Sigmoid colon (tissue), 7 donors: ENCODE measurements around the gene CD83. TPM values are rescaled to one million over a fixed set of nuclear protein-coding genes. Genes with fewer than 3 reads are reported as not detected.

Experiments
- DNase-seq: peaks from one replicate; pipeline ENCODE4 v3.0.0-alpha.2; 2019
- H3K27ac ChIP-seq, 4 donors: fragments of 200-600 bp; sonication (generic); one replicate each; pipeline ENCODE4 v1.5.1; 2016 to 2019; ENCODE audit warnings: mild to moderate bottlenecking in 1 of 4
- H3K27me3 ChIP-seq, 3 donors: fragments of 200-600 bp; sonication (generic); one replicate each; pipeline ENCODE4 v1.5.1; 2019; ENCODE audit warnings: mild to moderate bottlenecking in 1 of 3
- H3K36me3 ChIP-seq, 4 donors: fragments of 200-600 bp; sonication (generic); one replicate each; pipeline ENCODE4 v1.5.1; 2016 to 2019
- H3K4me1 ChIP-seq, 4 donors: fragments of 200-600 bp; sonication (generic); one replicate each; pipeline ENCODE4 v1.5.1; 2017 to 2019
- H3K4me3 ChIP-seq, 4 donors: fragments of 200-600 bp; sonication (generic); one replicate each; pipeline ENCODE4 v1.5.1; 2017 to 2019; ENCODE audit warnings: mild to moderate bottlenecking in 2 of 4, moderate library complexity in 1 of 4
- H3K9me3 ChIP-seq, 4 donors: fragments of 200-600 bp in 3 of 4; sonication (generic) in 3 of 4; one replicate each; pipeline versions ENCODE4 v1.5.1 to v1.6.1; 2013 to 2019
- CTCF ChIP-seq, 4 experiments: fragments of 450-650 bp in 3 of 4; fragments of 200-600 bp in 1 of 4; IDR thresholded peaks; one replicate each; pipeline ENCODE4 v1.5.1; 2016 to 2019; ENCODE audit warnings: antibody characterized with exemption in 4 of 4, mild to moderate bottlenecking in 3 of 4, moderate library complexity in 2 of 4
- EP300 ChIP-seq, 4 donors: sonication (generic); formaldehyde crosslinking; IDR thresholded peaks; one replicate each; pipeline ENCODE4 v1.6.1; 2017; ENCODE audit warnings: antibody characterized with exemption in 4 of 4
- POLR2A ChIP-seq, 2 donors: fragments of 450-650 bp; IDR thresholded peaks; one replicate each; pipeline ENCODE4 v1.6.1; 2016; ENCODE audit warnings: antibody characterized with exemption in 2 of 2, mild to moderate bottlenecking in 2 of 2, moderate library complexity in 2 of 2
- POLR2AphosphoS5 ChIP-seq, 4 donors: sonication (generic); formaldehyde crosslinking; IDR thresholded peaks; one replicate each; pipeline ENCODE4 v1.6.1; 2017; ENCODE audit warnings: antibody characterized with exemption in 4 of 4
- WGBS, 2 donors: extraction: QIAGEN DNeasy Blood & Tissue Kit; methylation state at CpG; one replicate each; pipeline ENCODE4 v1.1.7; 2013; 5-methylcytosine and 5-hydroxymethylcytosine counted together
- intact Hi-C: fragments of 100-400 bp; cut with DNase I; formaldehyde crosslinking; loops from one replicate; pipeline ENCODE4 v1.15.1; 2023
- polyA plus RNA-seq, 3 donors: library from polyadenylated mRNA; stranded (reverse); fragments of 200-250 nt; gene quantifications; one replicate each; pipeline ENCODE4 v1.2.3, GENCODE V29; 2013
- total RNA-seq, 4 donors: library from RNA; depleted of rRNA; stranded (reverse); fragments of >200 nt; gene quantifications; one replicate each; pipeline ENCODE4 v1.1.0, GENCODE V29; 2016
- donor health status: healthy with polysubstance abuse.
- donor health status: Bipolar disorder and iron deficiency.
- donor health status: healthy.

Gene CD83
- total and polyA plus RNA-seq, 7 donors = 0.60 to 16.0 (median 1.6) TPM

- Histone ChIP-seq H3K36me3 (no peaks in the 10 kb centered on the region), H3K27ac (no peak overlapping the region), H3K4me3 (no peak overlapping the region), H3K4me1 (no peaks in the 10 kb centered on the region), H3K9me3 (peaks cover 0 to 7% (median 2%) of the 10 kb centered on the region in 4 donors), H3K27me3 (peaks cover 0 to 7% (median 0%) of the 10 kb centered on the region in 3 donors)
- 45 to 72% methylated on average over 14 of the region's 14 CpGs for WGBS, 2 donors
- no peak for TF ChIP-seq POLR2A (IDR thresholded peaks at IDR 0.05)
- no peak for TF ChIP-seq EP300 (IDR thresholded peaks at IDR 0.05)
- no peak for TF ChIP-seq POLR2AphosphoS5 (IDR thresholded peaks at IDR 0.05)
- no peak for TF ChIP-seq CTCF (IDR thresholded peaks at IDR 0.05)
- no peak for DNase-seq
- intact Hi-C loops = no loop called here
Observed at GRCh38 chr6:14108571-14109410, 8.8 kb upstream of the CD83 start.

GRCh38 chr6:14109411-14109826 is 8.2 kb upstream of the CD83 start:
- intact Hi-C loops = no loop called here

GRCh38 chr6:14110001-14110818 is 7.4 kb upstream of the CD83 start:
- no peak for TF ChIP-seq CTCF (IDR thresholded peaks at IDR 0.05)
- no peak for TF ChIP-seq POLR2A (IDR thresholded peaks at IDR 0.05)
- no peak for TF ChIP-seq EP300 (IDR thresholded peaks at IDR 0.05)
- no peak for TF ChIP-seq POLR2AphosphoS5 (IDR thresholded peaks at IDR 0.05)
- no peaks in the 10 kb centered on the region for H3K36me3 ChIP-seq
- no peaks in the 10 kb centered on the region for H3K4me1 ChIP-seq
- no peak overlapping the region for H3K4me3 ChIP-seq
- H3K9me3 ChIP-seq = peaks cover 0 to 7% (median 2%) of the 10 kb centered on the region in 4 donors
- H3K27ac ChIP-seq = no peak overlapping the region
- no peak for DNase-seq
- 66 to 85% methylated on average over 11 of the region's 11 CpGs for WGBS, 2 donors
- intact Hi-C loops = no loop called here
- peaks cover 0 to 7% (median 0%) of the 10 kb centered on the region in 3 donors for H3K27me3 ChIP-seq

More at GRCh38 chr6:14109411-14109826, 8.2 kb upstream of the CD83 start:
- Histone ChIP-seq H3K9me3 (peaks cover 0 to 7% (median 2%) of the 10 kb centered on the region in 4 donors), H3K36me3 (no peaks in the 10 kb centered on the region), H3K27me3 (peaks cover 0 to 7% (median 0%) of the 10 kb centered on the region in 3 donors), H3K4me3 (no peak overlapping the region), H3K4me1 (no peaks in the 10 kb centered on the region), H3K27ac (no peak overlapping the region)
- no peak for DNase-seq
- TF ChIP-seq POLR2A (IDR thresholded peaks at IDR 0.05) (no peak), POLR2AphosphoS5 (IDR thresholded peaks at IDR 0.05) (no peak), EP300 (IDR thresholded peaks at IDR 0.05) (no peak), CTCF (IDR thresholded peaks at IDR 0.05) (no peak)
- WGBS, 2 donors = 68% methylated on average over 4 of the region's 4 CpGs

- H3K4me1 ChIP-seq = peaks cover 0 to 16% (median 6%) of the 10 kb centered on the region in 4 donors
- no peaks in the 10 kb centered on the region for H3K9me3 ChIP-seq
- intact Hi-C loops = no loop called here
- no peaks in the 10 kb centered on the region for H3K27me3 ChIP-seq
- no peak overlapping the region for H3K27ac ChIP-seq
- no peak overlapping the region for H3K4me3 ChIP-seq
- TF ChIP-seq EP300 (IDR thresholded peaks at IDR 0.05) (no peak), CTCF (IDR thresholded peaks at IDR 0.05) (no peak), POLR2A (IDR thresholded peaks at IDR 0.05) (no peak), POLR2AphosphoS5 (IDR thresholded peaks at IDR 0.05) (no peak)
- no peaks in the 10 kb centered on the region for H3K36me3 ChIP-seq
- 78 to 91% methylated on average over 1 of the region's 1 CpG for WGBS, 2 donors
- DNase-seq = no peak
Observed at GRCh38 chr6:14113976-14114375, 3.6 kb upstream of the CD83 start.
